ENCODE data around the gene PDE8B. TPM values are rescaled to one million over a fixed set of nuclear protein-coding genes. Genes with fewer than 3 reads are reported as not detected.
A peak's percentile ranks its signal among the peaks of the same experiment; 100 is the strongest.

The PDE8B gene
- total and polyA plus RNA-seq, 2 experiments from 2014 or later: 0.45 to 0.91 TPM

GRCh38 chr5:77210964-77211690, 647 bp downstream of the PDE8B start:
- Mint-ChIP-seq H3K27ac (no peak overlapping the region), H3K27me3 (ENCODE audit: insufficient read depth, low read depth, poor library complexity) (peaks cover 28% of the 10 kb centered on the region)

GRCh38 chr5:77211691-77212047, 1.2 kb downstream of the PDE8B start:
- H3K79me2 ChIP-seq (replicated peaks; ENCODE audit: insufficient read depth): no peaks in the 10 kb centered on the region
- no peaks in the 10 kb centered on the region for H3K36me3 ChIP-seq (ENCODE audit: insufficient read depth)
- H2AFZ ChIP-seq: peak overlapping the region; percentile 95
- DNase-seq (ENCODE audit: low spot score) (no peak), ATAC-seq (no peak)
- no peaks in the 10 kb centered on the region for H3K9me3 Mint-ChIP-seq
- no peaks in the 10 kb centered on the region for H3K36me3 Mint-ChIP-seq (ENCODE audit: low read depth)
- no peak overlapping the region for H3K27ac ChIP-seq (ENCODE audit: low read depth)
- H3K4me2 ChIP-seq: peak overlapping the region; percentile 86
- H3F3A ChIP-seq (replicated peaks; ENCODE audit: low read depth): no peaks in the 10 kb centered on the region
- no peak overlapping the region for H3K27ac Mint-ChIP-seq
- peaks cover 28% of the 10 kb centered on the region for H3K27me3 Mint-ChIP-seq (ENCODE audit: insufficient read depth, low read depth, poor library complexity)
- peaks cover 13% of the 10 kb centered on the region; the same call in 1 of the 2 replicates for H4K20me1 ChIP-seq (replicated peaks; ENCODE audit: insufficient read depth)
- peaks cover 11% of the 10 kb centered on the region for H3K4me1 Mint-ChIP-seq
- H3K4me3 ChIP-seq: peak overlapping the region; percentile 73
- H3K4me1 ChIP-seq (ENCODE audit: insufficient read depth): peaks cover 3% of the 10 kb centered on the region; the same call in 1 of the 2 replicates
- H3K27me3 ChIP-seq (ENCODE audit: insufficient read depth): peaks cover 79% of the 10 kb centered on the region
- H3K4me3 Mint-ChIP-seq: peak overlapping the region; percentile 70
- no peaks in the 10 kb centered on the region for H3K9me2 ChIP-seq (ENCODE audit: insufficient read depth)
- TF ChIP-seq STAT1 (IDR thresholded peaks at IDR 0.05; ENCODE audit: unreplicated experiment) (no peak), ZNF462 (CRISPR knock-in tag; IDR thresholded peaks at IDR 0.05) (no peak), CREB1 (CRISPR knock-in tag; IDR thresholded peaks at IDR 0.05; ENCODE audit: low read depth) (no peak), NANOG (IDR thresholded peaks at IDR 0.05; ENCODE audit: borderline replicate concordance) (no peak), EZH2 (IDR thresholded peaks at IDR 0.05; ENCODE audit: low read depth, unreplicated experiment) (no peak), EZH2phosphoT487 (IDR thresholded peaks at IDR 0.05; ENCODE audit: unreplicated experiment) (no peak), ZNF331 (CRISPR knock-in tag; IDR thresholded peaks at IDR 0.05; ENCODE audit: low read depth) (no peak), CTCF (conservative IDR thresholded peaks at IDR 0.05; ENCODE audit: low read depth in 2 of 2) (no peak), JUNB (IDR thresholded peaks at IDR 0.05; ENCODE audit: unreplicated experiment) (no peak), POLR2AphosphoS5 (IDR thresholded peaks at IDR 0.05; ENCODE audit: low read depth) (no peak)

More at GRCh38 chr5:77210964-77211690, 647 bp downstream of the PDE8B start:
- Mint-ChIP-seq H3K36me3 (ENCODE audit: low read depth) (no peaks in the 10 kb centered on the region), H3K9me3 (no peaks in the 10 kb centered on the region), H3K4me1 (peaks cover 11% of the 10 kb centered on the region), H3K4me3 (peak overlapping the region; percentile 70)
- Histone ChIP-seq H3K4me3 (peak overlapping the region; percentile 73), H3F3A (replicated peaks; ENCODE audit: low read depth) (no peaks in the 10 kb centered on the region), H2AFZ (peak overlapping the region; percentile 95), H3K9me2 (ENCODE audit: insufficient read depth) (no peaks in the 10 kb centered on the region), H3K4me1 (ENCODE audit: insufficient read depth) (peaks cover 3% of the 10 kb centered on the region; the same call in 1 of the 2 replicates), H4K20me1 (replicated peaks; ENCODE audit: insufficient read depth) (peaks cover 13% of the 10 kb centered on the region; the same call in 1 of the 2 replicates), H3K79me2 (replicated peaks; ENCODE audit: insufficient read depth) (no peaks in the 10 kb centered on the region), H3K27ac (ENCODE audit: low read depth) (no peak overlapping the region), H3K27me3 (ENCODE audit: insufficient read depth) (peaks cover 84% of the 10 kb centered on the region), H3K36me3 (ENCODE audit: insufficient read depth) (no peaks in the 10 kb centered on the region), H3K4me2 (peak overlapping the region; percentile 86)
- DNase-seq (ENCODE audit: low spot score) (peak; percentile 78), ATAC-seq (peak; percentile 69)
- TF ChIP-seq EZH2 (IDR thresholded peaks at IDR 0.05; ENCODE audit: low read depth, unreplicated experiment) (peak; percentile 54), CREB1 (CRISPR knock-in tag; IDR thresholded peaks at IDR 0.05; ENCODE audit: low read depth) (no peak)

All from GM23338 (cell line).